ENCODE data around the gene GDPD5.

DNA sequence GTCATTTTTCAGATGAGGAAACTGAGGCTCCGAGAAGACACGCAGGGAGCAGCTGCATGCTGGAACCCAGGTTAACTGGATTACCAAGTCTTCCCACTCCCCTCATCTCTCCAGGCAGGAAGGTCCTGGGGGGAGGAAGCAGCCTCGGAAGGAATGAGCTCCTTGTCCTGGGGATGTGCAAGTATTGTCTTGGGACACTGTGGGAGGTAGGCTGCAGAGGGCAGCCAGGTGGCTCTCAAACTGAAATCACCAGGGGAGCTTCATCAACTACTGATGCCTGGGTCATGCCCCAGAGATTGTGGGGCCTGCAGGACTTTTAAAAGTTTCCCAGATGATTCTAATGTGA lies 7.6 kb downstream of the GDPD5 start:
- TF ChIP-seq POLR2AphosphoS5 (IDR thresholded peaks at IDR 0.05) (no peak), CTCF (IDR thresholded peaks at IDR 0.05) (no peak), POLR2A (IDR thresholded peaks at IDR 0.05) (no peak), EP300 (IDR thresholded peaks at IDR 0.05) (no peak)
